Umbilical cord (tissue), 2 donors: Measurements from ENCODE around the gene TXNRD2. TPM values are rescaled to one million over a fixed set of nuclear protein-coding genes. Genes with fewer than 3 reads are reported as not detected.
A peak's percentile ranks its signal among the peaks of the same experiment; 100 is the strongest.

Experiments
- DNase-seq: peaks from one replicate; pipeline ENCODE4 v3.0.0-alpha.2; 2015; ENCODE audit warnings: low spot score
- total RNA-seq: library from RNA; depleted of rRNA; stranded (reverse); fragments of >200 nt; gene quantifications from one replicate; pipeline ENCODE4 v1.2.3, GENCODE V29; 2014; ENCODE audit warnings: low replicate concordance; ENCODE audit not compliant: insufficient read depth

Gene TXNRD2
- total RNA-seq, 1 donor from 2014 or later, result 32.0 TPM

GRCh38 chr22:19966908-19967750 lies 25.5 kb upstream of the TXNRD2 start:
- DNase-seq, result no peak

DNA sequence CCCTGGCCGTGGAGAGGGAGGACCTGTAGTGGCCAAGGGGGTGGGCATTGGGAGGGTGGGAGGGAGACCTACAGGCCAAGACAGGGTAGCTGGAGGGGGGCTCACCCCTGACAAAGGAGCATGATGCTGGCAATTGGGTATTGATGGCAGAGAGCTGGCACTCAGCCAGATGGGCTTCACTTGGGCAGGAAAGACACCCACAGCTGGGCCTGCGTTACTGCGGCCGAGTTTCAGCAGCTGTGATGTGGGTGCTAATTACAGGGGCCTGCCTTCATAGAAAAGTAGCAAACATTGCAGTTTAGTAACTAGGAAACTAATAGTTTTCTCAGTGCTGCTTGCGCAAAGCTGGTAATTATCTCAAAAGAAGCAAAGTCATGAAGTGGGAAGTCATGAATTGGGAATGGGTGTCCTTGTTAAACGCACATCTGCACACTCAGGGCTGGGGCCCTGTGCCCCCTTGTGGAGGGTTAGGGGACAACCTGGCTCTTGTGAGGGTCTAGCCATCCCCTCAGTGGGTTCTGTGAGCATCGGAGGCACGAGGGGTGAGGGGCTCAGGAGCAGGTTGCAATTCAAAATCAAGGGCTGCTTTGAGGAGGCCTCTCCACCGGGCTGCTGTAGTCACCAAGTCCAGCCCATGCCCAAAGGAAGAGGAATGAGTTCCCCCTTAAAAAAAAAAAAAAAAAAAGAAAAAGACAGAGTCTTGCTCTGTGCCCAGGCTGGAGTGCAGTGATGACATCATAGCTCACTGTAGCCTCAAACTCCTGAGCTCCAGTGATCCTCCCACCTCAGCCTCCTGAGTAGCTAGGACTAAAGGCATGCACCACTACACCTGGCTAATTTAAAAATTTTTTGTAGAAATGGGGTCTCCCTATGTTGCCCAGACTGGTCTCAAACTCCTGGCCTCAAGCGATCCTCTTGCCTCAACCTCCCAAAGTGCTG lies 24.4 kb upstream of the TXNRD2 start:
- DNase-seq, result no peak

DNA sequence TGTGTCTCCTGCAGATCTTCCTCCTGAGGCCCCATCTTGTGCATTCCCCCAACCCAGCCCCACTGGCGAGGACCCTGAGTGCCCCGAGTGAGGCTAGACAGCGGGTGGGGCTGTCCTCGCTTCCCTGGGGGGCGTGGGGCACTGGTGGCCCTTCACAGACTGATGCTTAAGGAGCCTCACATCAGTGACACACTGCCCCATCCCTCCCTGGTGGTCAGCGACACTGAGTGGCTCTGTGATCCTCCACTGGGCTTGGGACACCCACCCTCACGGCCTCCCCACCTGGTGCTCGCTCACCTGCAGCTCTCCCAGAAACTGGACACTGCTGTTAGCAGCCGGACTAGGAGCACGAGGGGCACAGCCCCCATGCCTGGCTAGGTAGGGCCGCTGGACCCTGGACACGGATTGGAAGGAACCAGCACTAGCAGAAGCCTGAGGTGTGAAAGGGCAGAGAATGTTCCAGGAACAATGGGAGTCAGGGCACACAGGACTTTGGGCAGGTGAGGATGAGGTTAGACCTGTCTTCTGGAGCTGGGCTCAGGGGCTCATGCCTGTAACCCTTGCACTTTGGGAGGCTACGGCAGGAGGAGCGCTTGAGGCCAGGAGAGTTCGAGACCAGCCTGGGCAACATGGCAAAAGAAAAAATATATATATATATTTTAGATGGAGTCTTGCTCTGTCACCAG lies 23.2 kb upstream of the TXNRD2 start:
- no peak for DNase-seq

- no peak for DNase-seq
Observed at GRCh38 chr22:19963863-19964642, 22.4 kb upstream of the TXNRD2 start.

DNA sequence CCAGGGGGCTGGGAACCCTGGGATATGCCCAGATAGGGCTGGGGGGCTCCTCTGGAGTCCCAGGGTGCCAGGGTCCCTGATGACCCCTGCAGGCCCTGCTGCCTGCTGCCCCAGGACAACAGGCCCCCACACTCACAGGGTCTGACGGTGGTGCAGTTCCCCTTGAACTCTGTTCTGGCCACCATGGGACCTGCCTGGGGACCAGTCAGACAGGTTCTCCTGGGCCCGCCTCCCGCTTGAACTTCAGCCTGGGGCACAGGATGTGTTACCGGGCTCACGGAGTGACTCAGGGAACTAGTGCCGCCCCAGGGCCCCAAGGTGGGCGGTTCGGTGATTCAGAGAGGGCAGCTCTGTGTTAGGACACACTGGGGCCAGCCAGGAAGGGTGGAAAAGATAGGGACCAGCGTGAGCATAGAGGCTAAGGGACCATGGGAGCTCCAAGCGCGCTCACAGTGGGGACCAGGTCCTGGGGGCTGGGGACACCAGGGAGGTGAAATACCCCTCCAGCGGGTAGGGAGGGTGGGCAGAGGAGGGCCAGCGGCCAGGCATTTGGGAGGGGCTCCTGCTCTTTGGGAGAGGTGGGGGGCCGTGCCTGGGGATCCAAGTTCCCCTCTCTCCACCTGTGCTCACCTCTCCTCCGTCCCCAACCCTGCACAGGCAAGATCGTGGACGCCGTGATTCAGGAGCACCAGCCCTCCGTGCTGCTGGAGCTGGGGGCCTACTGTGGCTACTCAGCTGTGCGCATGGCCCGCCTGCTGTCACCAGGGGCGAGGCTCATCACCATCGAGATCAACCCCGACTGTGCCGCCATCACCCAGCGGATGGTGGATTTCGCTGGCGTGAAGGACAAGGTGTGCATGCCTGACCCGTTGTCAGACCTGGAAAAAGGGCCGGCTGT lies 21.5 kb upstream of the TXNRD2 start:
- peak; percentile 79 for DNase-seq

GRCh38 chr22:19962246-19962908 lies 20.8 kb upstream of the TXNRD2 start:
- DNase-seq, result peak; percentile 85

DNA sequence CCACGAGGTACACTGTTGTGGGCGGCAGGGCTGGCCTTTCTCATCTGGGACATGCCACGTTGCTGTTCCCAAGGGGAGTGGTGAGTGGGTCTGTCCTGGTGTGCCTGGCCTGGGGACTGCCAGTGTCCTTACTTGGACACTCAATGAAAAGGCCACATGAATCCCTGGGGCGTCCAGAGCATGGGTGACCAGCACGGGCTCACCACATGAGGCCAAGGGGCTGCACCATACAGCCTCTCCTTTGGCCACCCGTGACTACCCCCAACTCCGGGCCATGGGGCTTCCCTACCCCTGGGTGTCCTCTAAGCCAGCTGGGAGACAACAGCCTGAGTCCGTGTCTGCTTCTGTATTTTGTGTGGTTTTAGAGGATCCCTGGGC lies 20.2 kb upstream of the TXNRD2 start:
- DNase-seq, result no peak

DNA sequence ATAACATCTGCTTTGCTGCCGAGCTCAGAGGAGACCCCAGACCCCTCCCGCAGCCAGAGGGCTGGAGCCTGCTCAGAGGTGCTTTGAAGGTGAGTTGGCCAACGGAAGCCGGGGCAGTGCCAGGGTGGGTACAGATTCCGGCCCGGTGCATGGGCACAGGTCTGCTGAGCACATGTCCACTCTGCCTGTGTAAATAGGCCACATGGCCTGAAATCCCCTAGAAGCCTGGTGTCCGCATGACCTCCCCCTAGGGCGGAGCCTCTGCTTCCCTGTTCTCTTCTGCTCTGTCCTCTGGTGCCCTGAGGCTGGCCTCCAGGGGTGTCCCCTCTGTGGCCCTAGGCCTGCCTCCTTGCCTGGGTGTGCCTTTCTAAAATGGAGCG lies 19.6 kb upstream of the TXNRD2 start:
- DNase-seq, result no peak

GRCh38 chr22:19960491-19961200 lies 19.0 kb upstream of the TXNRD2 start:
- no peak for DNase-seq

DNA sequence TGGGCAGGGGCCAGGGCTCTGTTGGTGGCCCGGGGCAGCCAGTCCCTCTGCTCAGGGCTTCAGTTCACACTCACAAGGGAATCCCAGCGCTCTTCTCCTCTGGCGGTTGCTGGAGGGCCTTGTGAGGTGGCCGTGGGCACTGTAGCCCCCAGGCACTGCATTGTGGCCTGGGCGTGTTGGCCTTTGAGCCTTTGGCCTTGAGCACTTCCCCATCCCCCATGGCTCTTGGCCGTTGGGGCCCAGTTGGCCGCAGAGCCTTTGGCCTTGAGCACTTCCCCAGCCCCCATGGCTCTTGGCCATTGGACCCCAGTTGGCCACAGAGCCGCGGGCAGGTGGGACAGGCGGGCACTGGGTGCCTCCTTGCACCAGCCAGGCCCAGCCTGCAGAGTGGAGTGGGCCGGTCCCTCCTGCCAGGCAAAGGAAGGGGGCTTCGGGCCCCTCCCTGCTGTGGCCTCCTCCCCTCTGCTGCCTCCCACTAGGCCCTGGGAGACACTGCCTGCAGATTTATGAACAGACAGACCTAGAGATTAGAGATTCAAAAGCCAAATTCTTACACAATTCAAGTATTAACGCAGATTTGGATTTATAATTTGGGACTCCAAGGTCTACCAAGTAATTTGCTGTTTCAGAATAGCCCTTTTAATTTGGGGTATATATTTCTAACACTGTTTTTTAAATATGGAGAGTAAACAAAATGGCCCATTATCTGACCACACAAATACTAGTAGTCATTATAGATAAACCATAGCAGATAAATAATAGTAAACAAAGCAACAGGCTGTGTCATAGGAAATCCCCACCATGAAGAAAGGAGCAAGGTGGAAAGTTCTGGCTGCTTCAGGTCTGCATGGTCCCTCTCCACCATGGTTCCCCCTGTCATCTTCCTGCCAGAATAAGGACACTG lies 18.2 kb upstream of the TXNRD2 start:
- no peak for DNase-seq

DNA sequence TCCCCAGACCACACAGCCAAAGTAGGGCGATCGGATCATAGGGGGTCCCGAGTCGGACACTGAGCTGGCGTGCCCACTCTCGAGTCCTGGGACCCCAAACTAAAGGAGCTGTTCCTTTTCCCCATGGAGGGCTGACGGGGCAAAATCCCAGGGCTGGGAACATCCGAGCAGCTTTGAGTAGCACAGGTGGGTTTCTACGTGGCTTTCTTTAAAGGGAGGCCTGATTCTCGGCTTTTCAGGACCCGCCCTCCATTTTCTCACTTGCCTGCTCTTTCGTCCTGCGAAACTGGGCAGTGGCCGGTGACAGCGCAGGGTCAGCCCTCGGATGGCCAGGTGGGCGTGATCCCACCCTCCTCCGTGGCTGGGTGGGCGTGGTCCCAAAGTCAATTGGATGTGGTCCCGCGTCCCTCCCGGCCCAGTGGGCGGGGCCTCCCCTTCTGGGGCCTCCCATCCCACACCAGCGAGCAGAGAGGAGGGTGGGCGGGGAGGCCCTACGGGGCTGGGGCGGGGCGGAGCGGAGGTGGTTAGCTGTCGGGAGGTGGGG lies 17.5 kb upstream of the TXNRD2 start:
- DNase-seq, result peak; percentile 89

- no peak for DNase-seq
Observed at GRCh38 chr22:19958083-19959042, 16.7 kb upstream of the TXNRD2 start.

DNA sequence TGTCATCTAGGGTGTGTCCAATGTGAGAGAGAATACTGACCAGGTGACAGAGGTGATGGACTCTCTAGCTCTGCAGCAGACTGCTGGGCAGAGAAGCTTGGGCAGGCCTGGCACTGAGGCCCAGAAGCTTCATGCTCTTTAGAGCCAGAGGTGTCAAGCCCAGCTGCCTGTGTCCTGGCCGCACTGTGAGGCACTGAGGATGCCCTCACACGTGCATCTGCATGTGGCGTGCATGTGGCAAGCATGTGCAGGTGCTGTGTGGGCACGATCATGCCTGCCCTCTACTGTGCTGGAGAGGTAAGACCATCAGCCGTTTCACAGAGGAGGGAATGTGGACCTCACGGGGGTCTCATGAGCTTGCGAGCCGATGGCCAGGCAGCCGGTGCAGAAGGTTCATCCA lies 15.8 kb upstream of the TXNRD2 start:
- DNase-seq, result no peak

- no peak for DNase-seq
Observed at GRCh38 chr22:19955241-19956128, 13.9 kb upstream of the TXNRD2 start.

GRCh38 chr22:19951346-19951745 lies 9.7 kb upstream of the TXNRD2 start:
- no peak for DNase-seq
